Mesendoderm (in vitro differentiated cells): ENCODE measurements around the gene SMARCAD1.
"Not testable (repeated sequence)": the region's sequence is repeated elsewhere in the genome, so short reads cannot be mapped to it uniquely, and the experiment has no call there.

Experiments
- DNase-seq: peaks from one replicate; pipeline ENCODE4 v3.0.0; 2013
- H2AK5ac ChIP-seq: 2 replicates; pipeline ENCODE4 v1.6.1; 2013; ENCODE audit warnings: low read length, inconsistent platforms
- H2BK120ac ChIP-seq: 2 replicates; pipeline ENCODE4 v1.6.1; 2013; ENCODE audit warnings: low read depth, mild to moderate bottlenecking, low read length, moderate library complexity, mixed read lengths
- H2BK15ac ChIP-seq: replicated peaks from 2 replicates; pipeline ENCODE4 v1.6.1; 2013; ENCODE audit warnings: low read depth, mild to moderate bottlenecking, moderate library complexity
- H2BK5ac ChIP-seq: 2 replicates; pipeline ENCODE4 v1.6.1; 2013; ENCODE audit warnings: low read length, inconsistent platforms
- H3K18ac ChIP-seq: 2 replicates; pipeline ENCODE4 v1.6.1; 2013; ENCODE audit warnings: mild to moderate bottlenecking, low read length, mixed read lengths
- H3K23ac ChIP-seq: one replicate; pipeline ENCODE4 v1.6.1; 2013; ENCODE audit warnings: low read length
- H3K27ac ChIP-seq: 2 replicates; pipeline ENCODE4 v1.5.1; 2013; ENCODE audit warnings: low read depth, mild to moderate bottlenecking, inconsistent platforms, low read length, moderate library complexity
- H3K27me3 ChIP-seq: 2 replicates; pipeline ENCODE4 v1.6.1; 2013; ENCODE audit warnings: low read length, control low read depth, mild to moderate bottlenecking, inconsistent platforms; ENCODE audit not compliant: insufficient read depth, poor library complexity
- H3K36me3 ChIP-seq: 2 replicates; pipeline ENCODE4 v1.6.1; 2013; ENCODE audit warnings: low read length, inconsistent platforms; ENCODE audit not compliant: control insufficient read depth, insufficient read depth
- H3K4ac ChIP-seq: one replicate; pipeline ENCODE4 v1.6.1; 2013; ENCODE audit warnings: low read depth, mild to moderate bottlenecking, low read length, moderate library complexity
- H3K4me1 ChIP-seq: 2 replicates; pipeline ENCODE4 v1.6.1; 2013; ENCODE audit warnings: low read depth, low read length, inconsistent platforms; ENCODE audit not compliant: control insufficient read depth
- H3K4me2 ChIP-seq: 2 replicates; pipeline ENCODE4 v1.6.1; 2013; ENCODE audit warnings: low read length
- H3K4me3 ChIP-seq: 2 replicates; pipeline ENCODE4 v1.5.1; 2013; ENCODE audit warnings: mild to moderate bottlenecking, low read length
- H3K56ac ChIP-seq: one replicate; pipeline ENCODE4 v1.6.1; 2013; ENCODE audit warnings: low read length
- H3K79me1 ChIP-seq: 2 replicates; pipeline ENCODE4 v1.6.1; 2013; ENCODE audit warnings: low read length, inconsistent platforms
- H3K79me2 ChIP-seq: 2 replicates; pipeline ENCODE4 v1.6.1; 2013; ENCODE audit warnings: mild to moderate bottlenecking, low read length; ENCODE audit not compliant: control insufficient read depth, insufficient read depth
- H3K9ac ChIP-seq: 2 replicates; pipeline ENCODE4 v1.6.1; 2013; ENCODE audit warnings: low read length, inconsistent platforms
- H4K5ac ChIP-seq: one replicate; pipeline ENCODE4 v1.6.1; 2013; ENCODE audit warnings: low read length
- H4K8ac ChIP-seq: one replicate; pipeline ENCODE4 v1.6.1; 2013; ENCODE audit warnings: low read depth, mild to moderate bottlenecking, control low read depth, low read length, moderate library complexity
- WGBS: extraction: QIAGEN DNeasy Blood & Tissue Kit; methylation state at CpG from one replicate; pipeline ENCODE4 v1.1.7; 2013; ENCODE audit warnings: low lambda C conversion rate, missing lambda C conversion rate; ENCODE audit not compliant: insufficient coverage; ENCODE audit errors: extremely low coverage; 5-methylcytosine and 5-hydroxymethylcytosine counted together

Gene SMARCAD1

DNA sequence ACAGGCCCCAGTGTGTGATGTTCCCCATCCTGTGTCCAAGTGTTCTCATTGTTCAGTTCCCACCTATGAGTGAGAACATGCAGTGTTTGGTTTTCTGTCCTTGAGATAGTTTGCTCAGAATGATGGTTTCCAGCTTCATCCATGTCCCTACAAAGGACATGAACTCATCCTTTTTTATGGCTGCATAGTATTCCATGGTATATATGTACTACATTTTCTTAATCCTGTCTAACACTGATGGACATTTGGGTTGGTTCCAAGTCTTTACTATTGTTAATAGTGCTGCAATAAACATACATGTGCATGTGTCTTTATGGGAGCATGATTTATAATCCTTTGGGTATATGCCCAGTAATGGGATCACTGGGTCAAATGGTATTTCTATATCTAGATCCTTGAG lies 112.3 kb downstream of the SMARCAD1 start:
- not testable (repeated sequence) for H3K27ac ChIP-seq

GRCh38 chr4:94325835-94326234 lies 118.2 kb downstream of the SMARCAD1 start:
- no CpG with 5 or more reads among the region's 1 CpG for WGBS
- H2BK15ac ChIP-seq, result no peak overlapping the region

More for the DNA sequence above, 112.3 kb downstream of the SMARCAD1 start:
- not testable (repeated sequence) for H3K4ac ChIP-seq, H3K4me3 ChIP-seq, H2BK5ac ChIP-seq, H3K4me1 ChIP-seq, H3K36me3 ChIP-seq, H3K27me3 ChIP-seq, H2BK120ac ChIP-seq, H3K9ac ChIP-seq, H3K4me2 ChIP-seq, H3K18ac ChIP-seq, H3K56ac ChIP-seq, H4K8ac ChIP-seq, DNase-seq, H3K79me1 ChIP-seq, H2BK15ac ChIP-seq, H2AK5ac ChIP-seq, H3K79me2 ChIP-seq, H4K5ac ChIP-seq, H3K23ac ChIP-seq

GRCh38 chr4:94329933-94330332 lies 122.3 kb downstream of the SMARCAD1 start:
- H4K8ac ChIP-seq, result no peak overlapping the region
- no peaks in the 10 kb centered on the region for H3K36me3 ChIP-seq
- no peaks in the 10 kb centered on the region for H3K27me3 ChIP-seq
- no peak overlapping the region for H2BK5ac ChIP-seq
- H3K9ac ChIP-seq, result no peak overlapping the region
- H3K18ac ChIP-seq, result no peak overlapping the region
- no peaks in the 10 kb centered on the region for H3K79me1 ChIP-seq
- no peak overlapping the region for H3K4me3 ChIP-seq
- no peaks in the 10 kb centered on the region for H3K79me2 ChIP-seq
- H2AK5ac ChIP-seq, result no peak overlapping the region
- H3K4ac ChIP-seq, result no peak overlapping the region
- H4K5ac ChIP-seq, result no peak overlapping the region
- no peak overlapping the region for H3K23ac ChIP-seq
- no peak overlapping the region for H3K27ac ChIP-seq
- no peak overlapping the region for H2BK120ac ChIP-seq
- H3K4me1 ChIP-seq, result no peaks in the 10 kb centered on the region
- H3K56ac ChIP-seq, result no peak overlapping the region
- H3K4me2 ChIP-seq, result no peak overlapping the region
- no peak for DNase-seq
- no peak overlapping the region for H2BK15ac ChIP-seq
- no CpG with 5 or more reads among the region's 1 CpG for WGBS

More at GRCh38 chr4:94325835-94326234, 118.2 kb downstream of the SMARCAD1 start:
- no peak overlapping the region for H3K18ac ChIP-seq
- no peak overlapping the region for H2BK120ac ChIP-seq
- H3K9ac ChIP-seq, result no peak overlapping the region
- no peak overlapping the region for H4K5ac ChIP-seq
- H3K27ac ChIP-seq, result no peak overlapping the region
- H3K79me1 ChIP-seq, result no peaks in the 10 kb centered on the region
- H3K23ac ChIP-seq, result no peak overlapping the region
- H2AK5ac ChIP-seq, result no peak overlapping the region
- no peaks in the 10 kb centered on the region for H3K79me2 ChIP-seq
- H3K56ac ChIP-seq, result no peak overlapping the region
- DNase-seq, result peak; percentile 63
- no peaks in the 10 kb centered on the region for H3K4me1 ChIP-seq
- no peak overlapping the region for H3K4me2 ChIP-seq
- no peak overlapping the region for H3K4me3 ChIP-seq
- no peak overlapping the region for H4K8ac ChIP-seq
- no peaks in the 10 kb centered on the region for H3K27me3 ChIP-seq
- H2BK5ac ChIP-seq, result no peak overlapping the region
- H3K36me3 ChIP-seq, result no peaks in the 10 kb centered on the region
- no peak overlapping the region for H3K4ac ChIP-seq

- no peak overlapping the region for H3K23ac ChIP-seq
- no peak overlapping the region for H4K8ac ChIP-seq
- H2BK120ac ChIP-seq, result no peak overlapping the region
- no peak overlapping the region for H3K9ac ChIP-seq
- no peak overlapping the region for H2BK5ac ChIP-seq
- no peak overlapping the region for H3K4me3 ChIP-seq
- peak; percentile 98 for DNase-seq
- no peak overlapping the region for H3K18ac ChIP-seq
- no peak overlapping the region for H4K5ac ChIP-seq
- H3K79me1 ChIP-seq, result no peaks in the 10 kb centered on the region
- H3K4ac ChIP-seq, result no peak overlapping the region
- no peak overlapping the region for H3K27ac ChIP-seq
- H3K4me2 ChIP-seq, result no peak overlapping the region
- no peak overlapping the region for H3K56ac ChIP-seq
- H2BK15ac ChIP-seq, result no peak overlapping the region
- no peak overlapping the region for H2AK5ac ChIP-seq
- no peaks in the 10 kb centered on the region for H3K4me1 ChIP-seq
- H3K79me2 ChIP-seq, result no peaks in the 10 kb centered on the region
- H3K36me3 ChIP-seq, result no peaks in the 10 kb centered on the region
- no CpG with 5 or more reads among the region's 5 CpGs for WGBS
- H3K27me3 ChIP-seq, result no peaks in the 10 kb centered on the region
Measured at GRCh38 chr4:94332983-94333590, 125.4 kb downstream of the SMARCAD1 start.

DNA sequence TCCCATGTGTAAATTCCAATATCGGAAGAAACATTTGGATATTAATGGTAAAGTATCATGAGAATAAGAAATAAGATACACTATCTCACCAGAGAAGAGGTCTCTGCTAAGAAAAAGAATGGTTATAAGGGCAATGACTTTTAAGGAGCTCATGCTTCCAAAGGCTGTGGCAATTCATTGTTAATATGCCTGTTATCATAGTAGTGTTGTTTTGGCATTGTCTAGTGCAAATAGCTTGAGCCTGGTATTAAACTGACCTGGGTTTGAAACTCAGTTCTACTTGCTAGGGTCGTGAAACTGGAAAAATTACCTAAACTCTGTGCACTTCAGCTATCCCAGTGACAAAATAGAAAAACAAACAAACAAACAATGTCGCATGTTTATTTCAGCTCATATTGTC lies 126.2 kb downstream of the SMARCAD1 start:
- Histone ChIP-seq H2BK120ac (no peak overlapping the region), H4K8ac (no peak overlapping the region), H3K23ac (no peak overlapping the region), H3K36me3 (no peaks in the 10 kb centered on the region), H3K18ac (peak overlapping the region; percentile 68), H3K56ac (no peak overlapping the region), H3K4ac (no peak overlapping the region), H3K4me1 (no peaks in the 10 kb centered on the region), H3K9ac (no peak overlapping the region), H2BK5ac (no peak overlapping the region), H4K5ac (no peak overlapping the region), H3K4me3 (no peak overlapping the region), H2BK15ac (no peak overlapping the region), H3K4me2 (no peak overlapping the region), H2AK5ac (no peak overlapping the region), H3K27me3 (no peaks in the 10 kb centered on the region), H3K79me1 (no peaks in the 10 kb centered on the region), H3K27ac (no peak overlapping the region), H3K79me2 (no peaks in the 10 kb centered on the region)
- no CpG with 5 or more reads among the region's 3 CpGs for WGBS
- DNase-seq, result no peak

DNA sequence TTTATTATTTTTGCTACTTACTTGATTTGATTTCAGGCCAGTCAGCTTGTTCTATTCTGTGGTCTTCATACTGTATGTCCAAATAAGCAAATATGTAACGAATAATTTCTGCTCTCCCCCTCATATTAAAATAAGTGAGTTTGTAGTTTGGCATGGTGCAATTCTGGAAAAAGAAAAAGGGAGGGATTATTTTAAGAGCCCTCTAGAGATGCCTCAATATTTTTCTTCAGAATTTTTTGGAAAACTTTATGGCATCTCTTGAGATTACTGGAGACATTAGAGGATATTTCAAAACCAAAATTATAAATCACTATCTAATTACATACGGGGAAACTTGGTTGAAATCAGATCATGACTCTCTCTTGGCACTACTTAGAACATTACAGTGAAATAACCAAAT lies 126.8 kb downstream of the SMARCAD1 start:
- H2BK15ac ChIP-seq, result peak overlapping the region; percentile 36
- H3K36me3 ChIP-seq, result no peaks in the 10 kb centered on the region
- no peak overlapping the region for H3K56ac ChIP-seq
- H2AK5ac ChIP-seq, result no peak overlapping the region
- no peaks in the 10 kb centered on the region for H3K27me3 ChIP-seq
- no peak overlapping the region for H3K4me2 ChIP-seq
- no peak overlapping the region for H4K8ac ChIP-seq
- no peak overlapping the region for H3K4me3 ChIP-seq
- DNase-seq, result no peak
- no peaks in the 10 kb centered on the region for H3K79me2 ChIP-seq
- no peak overlapping the region for H2BK5ac ChIP-seq
- H3K27ac ChIP-seq, result no peak overlapping the region
- no peak overlapping the region for H3K18ac ChIP-seq
- no peak overlapping the region for H3K4ac ChIP-seq
- no peak overlapping the region for H4K5ac ChIP-seq
- WGBS, result no CpG with 5 or more reads among the region's 2 CpGs
- no peak overlapping the region for H3K23ac ChIP-seq
- no peaks in the 10 kb centered on the region for H3K79me1 ChIP-seq
- no peak overlapping the region for H3K9ac ChIP-seq
- H3K4me1 ChIP-seq, result no peaks in the 10 kb centered on the region
- H2BK120ac ChIP-seq, result no peak overlapping the region
